Endothelial cell (in vitro differentiated cells): ENCODE data around the gene RERG. TPM values are rescaled to one million over a fixed set of nuclear protein-coding genes. Genes with fewer than 3 reads are reported as not detected.

Source experiments
- DNase-seq: peaks from one replicate; pipeline ENCODE4 v3.0.0; 2021; ENCODE audit warnings: low spot score
- H3K27ac Mint-ChIP-seq: one replicate; pipeline ENCODE4 v1.8.0; 2021; ENCODE audit warnings: mixed read lengths, inconsistent platforms; ENCODE audit not compliant: unreplicated experiment
- H3K27me3 Mint-ChIP-seq: one replicate; pipeline ENCODE4 v1.8.0; 2021; ENCODE audit warnings: mild to moderate bottlenecking, moderate library complexity, mixed read lengths, inconsistent platforms; ENCODE audit not compliant: unreplicated experiment
- H3K36me3 Mint-ChIP-seq: one replicate; pipeline ENCODE4 v1.8.0; 2021; ENCODE audit warnings: mild to moderate bottlenecking, low read depth, mixed read lengths, inconsistent platforms; ENCODE audit not compliant: unreplicated experiment
- H3K4me1 Mint-ChIP-seq: one replicate; pipeline ENCODE4 v1.8.0; 2021; ENCODE audit warnings: mild to moderate bottlenecking, mixed read lengths, inconsistent platforms; ENCODE audit not compliant: unreplicated experiment
- H3K4me3 Mint-ChIP-seq: one replicate; pipeline ENCODE4 v1.8.0; 2021; ENCODE audit warnings: mild to moderate bottlenecking, mixed read lengths, inconsistent platforms; ENCODE audit not compliant: unreplicated experiment
- H3K9me3 Mint-ChIP-seq: one replicate; pipeline ENCODE4 v1.8.0; 2021; ENCODE audit warnings: mixed read lengths, inconsistent platforms; ENCODE audit not compliant: unreplicated experiment
- CTCF ChIP-seq: fragments of 200-600 bp; sonication (generic); IDR thresholded peaks from one replicate; pipeline ENCODE4 v1.5.0; 2021; ENCODE audit warnings: antibody characterized with exemption; ENCODE audit not compliant: unreplicated experiment
- total RNA-seq: library from RNA; stranded (reverse); fragmentation: NEBNext Ultra II Directional; extraction: Animal tissue kit (Norgen Biotek cat#: 25700); gene quantifications from one replicate; pipeline ENCODE4 v1.2.1, GENCODE V29; 2021; ENCODE audit not compliant: unreplicated experiment

Gene RERG
- total RNA-seq, 1 donor from 2014 or later = 2.5 TPM

GRCh38 chr12:15206831-15207389 lies 14.3 kb downstream of the RERG start:
- no peaks in the 10 kb centered on the region for H3K27me3 Mint-ChIP-seq
- no peak for TF ChIP-seq CTCF
- H3K4me1 Mint-ChIP-seq = no peaks in the 10 kb centered on the region
- no peak for DNase-seq
- H3K27ac Mint-ChIP-seq = no peak overlapping the region
- no peaks in the 10 kb centered on the region for H3K36me3 Mint-ChIP-seq
- H3K9me3 Mint-ChIP-seq = no peaks in the 10 kb centered on the region
- H3K4me3 Mint-ChIP-seq = no peak overlapping the region

DNA sequence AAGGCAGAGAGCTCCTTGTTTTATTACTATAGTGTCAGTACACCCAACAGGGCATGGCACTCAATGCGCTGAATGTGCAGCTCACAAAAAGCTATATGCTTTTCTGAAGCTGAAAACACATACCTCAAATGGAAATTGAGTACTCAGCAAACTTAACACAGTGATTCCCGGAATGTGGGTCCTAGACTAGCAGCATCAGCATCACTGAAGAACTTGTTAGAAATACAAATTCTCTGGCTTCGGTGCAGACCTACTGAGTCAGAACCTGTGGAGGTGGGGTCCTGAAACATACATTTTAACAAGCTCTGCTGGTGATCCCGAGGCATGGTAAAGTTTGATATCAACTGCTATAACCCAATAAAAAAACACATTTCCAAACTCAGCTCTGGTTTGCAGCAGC lies 14.9 kb downstream of the RERG start:
- no peaks in the 10 kb centered on the region for H3K27me3 Mint-ChIP-seq
- no peak for TF ChIP-seq CTCF
- H3K36me3 Mint-ChIP-seq = no peaks in the 10 kb centered on the region
- no peak overlapping the region for H3K4me3 Mint-ChIP-seq
- no peak for DNase-seq
- no peaks in the 10 kb centered on the region for H3K9me3 Mint-ChIP-seq
- no peak overlapping the region for H3K27ac Mint-ChIP-seq
- no peaks in the 10 kb centered on the region for H3K4me1 Mint-ChIP-seq

DNA sequence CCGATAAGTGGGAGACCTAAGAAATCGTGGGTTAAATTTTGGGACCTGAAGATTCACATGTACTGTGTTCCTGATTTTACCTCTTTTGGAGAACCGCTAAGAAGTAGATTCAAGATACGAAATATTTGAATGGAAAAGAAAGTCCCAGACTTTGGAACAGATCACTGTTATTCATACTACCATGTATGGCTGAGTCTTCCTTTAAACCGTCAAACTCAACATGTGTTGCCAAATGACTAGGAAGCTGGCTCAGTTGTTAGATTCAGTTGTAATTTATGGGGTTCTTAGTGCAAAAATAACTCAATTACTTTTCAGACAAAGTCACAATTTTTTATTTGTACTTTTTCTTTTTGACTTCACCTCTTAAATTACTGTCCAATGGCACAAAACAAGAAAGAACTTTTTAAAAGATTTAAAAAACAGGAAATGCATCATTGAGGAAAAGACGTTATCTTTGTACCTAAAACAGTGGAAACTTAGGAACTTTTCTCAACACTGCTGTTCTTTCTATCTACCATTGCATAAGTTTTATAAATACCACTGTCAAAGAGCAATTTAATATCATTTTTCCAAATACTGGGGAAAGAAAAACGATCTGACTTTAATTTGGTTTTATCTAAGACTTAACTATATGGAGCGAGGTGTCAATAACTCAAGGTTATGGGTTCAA lies 15.7 kb downstream of the RERG start:
- Mint-ChIP-seq H3K4me3 (no peak overlapping the region), H3K27me3 (no peaks in the 10 kb centered on the region), H3K27ac (no peak overlapping the region), H3K4me1 (no peaks in the 10 kb centered on the region), H3K9me3 (no peaks in the 10 kb centered on the region), H3K36me3 (no peaks in the 10 kb centered on the region)
- no peak for DNase-seq
- no peak for TF ChIP-seq CTCF

DNA sequence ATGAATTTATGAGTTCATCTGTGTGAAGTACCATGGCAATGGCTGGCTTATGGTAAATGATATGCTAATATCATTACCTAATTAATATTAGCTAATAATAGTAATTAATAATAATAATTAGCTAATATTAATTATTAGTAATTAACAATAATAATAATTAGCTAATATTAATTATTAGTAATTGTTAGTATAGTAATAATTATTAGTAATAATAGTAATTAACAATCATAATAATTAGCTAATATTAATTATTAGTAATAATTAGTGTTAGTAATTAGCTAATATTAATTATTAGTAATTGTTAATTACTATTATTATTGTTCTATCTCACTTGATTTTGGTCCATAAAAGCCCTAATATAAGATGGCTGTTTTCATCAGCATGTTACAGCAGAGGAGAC lies 19.8 kb downstream of the RERG start:
- no peaks in the 10 kb centered on the region for H3K27me3 Mint-ChIP-seq
- no peak for TF ChIP-seq CTCF
- H3K9me3 Mint-ChIP-seq = no peaks in the 10 kb centered on the region
- H3K4me3 Mint-ChIP-seq = no peak overlapping the region
- no peaks in the 10 kb centered on the region for H3K4me1 Mint-ChIP-seq
- H3K36me3 Mint-ChIP-seq = no peaks in the 10 kb centered on the region
- DNase-seq = no peak
- H3K27ac Mint-ChIP-seq = no peak overlapping the region

DNA sequence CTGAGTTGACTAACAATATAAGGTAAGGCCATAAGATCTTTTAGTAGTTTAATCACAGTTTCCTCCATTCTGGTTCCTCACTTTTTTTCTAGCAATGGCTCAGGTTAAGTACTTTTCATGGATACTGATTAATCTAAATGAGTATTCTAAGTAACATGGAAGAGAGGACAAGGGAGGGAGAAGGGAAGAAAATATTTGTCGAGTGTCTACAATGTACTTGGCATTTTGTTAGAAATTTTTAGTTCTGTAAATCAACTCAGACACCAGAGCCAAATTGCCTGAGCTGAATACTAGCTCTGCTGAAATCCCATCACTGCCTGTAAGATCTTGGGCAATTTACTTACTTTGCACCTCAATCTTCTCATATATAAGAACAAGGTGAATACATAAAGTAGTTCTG lies 20.2 kb downstream of the RERG start:
- Mint-ChIP-seq H3K4me1 (no peaks in the 10 kb centered on the region), H3K27me3 (no peaks in the 10 kb centered on the region)
- TF ChIP-seq CTCF = no peak

More for the DNA sequence above, 20.2 kb downstream of the RERG start:
- Mint-ChIP-seq H3K27ac (no peak overlapping the region), H3K4me3 (no peak overlapping the region), H3K9me3 (no peaks in the 10 kb centered on the region), H3K36me3 (no peaks in the 10 kb centered on the region)
- DNase-seq = no peak
